IMR-90 (cell line): ENCODE measurements around the gene POLR3B. TPM values are rescaled to one million over a fixed set of nuclear protein-coding genes. Genes with fewer than 3 reads are reported as not detected.

Source experiments
- ATAC-seq: fragments of 200-7000 bp; cut with Tn5 transposase; 2 replicates; pipeline ENCODE4 v1.9.1; 2020; ENCODE audit warnings: low read depth, mild to moderate bottlenecking, moderate library complexity
- Bru-seq: library from RNA; stranded (reverse); fragments of 400-500 nt; gene quantifications from one replicate; lab custom pipeline; 2021; lab: Mats Ljungman, UMichigan
- BruChase-seq, 2 experiments: library from RNA; stranded (reverse); fragments of 400-500 nt; gene quantifications; one replicate each; lab custom pipeline; 2021; lab: Mats Ljungman, UMichigan
- BruUV-seq: library from RNA; stranded (reverse); fragments of 400-500 nt; replicated peaks from 2 replicates; lab custom pipeline; 2021; lab: Mats Ljungman, UMichigan
- CTCF ChIA-PET: fragments of 300-600 bp; formaldehyde crosslinking; extraction: SDS; loops from one replicate; lab custom pipeline; 2021; ENCODE audit warnings: antibody characterized with exemption; lab: Yijun Ruan, JAX
- POLR2A ChIA-PET: fragments of 300-600 bp; sonication (Branson Sonifier 250); formaldehyde crosslinking; loops from one replicate; lab custom pipeline; 2022; ENCODE audit warnings: antibody characterized with exemption; ENCODE audit not compliant: unreplicated experiment; lab: Charles Lee
- DNase-seq: peaks from one replicate; pipeline ENCODE4 v3.0.0; 2013
- H2AFZ ChIP-seq: replicated peaks from 2 replicates; pipeline ENCODE3; 2013; ENCODE audit warnings: low read length, mild to moderate bottlenecking; ENCODE audit not compliant: poor library complexity
- H2AK5ac ChIP-seq: 2 replicates; pipeline ENCODE4 v1.6.1; 2013; ENCODE audit warnings: low read depth, low read length, inconsistent platforms
- H2AK9ac ChIP-seq: replicated peaks from 2 replicates; pipeline ENCODE3; 2013; ENCODE audit warnings: mild to moderate bottlenecking, low read depth, low read length, moderate library complexity; ENCODE audit not compliant: poor library complexity
- H2BK120ac ChIP-seq: 2 replicates; pipeline ENCODE4 v1.6.1; 2013; ENCODE audit warnings: low read depth, low read length, inconsistent platforms
- H2BK15ac ChIP-seq: 3 replicates; pipeline ENCODE4 v1.6.1; 2013; ENCODE audit warnings: low read depth, low read length, inconsistent platforms
- H2BK20ac ChIP-seq: 2 replicates; pipeline ENCODE4 v1.6.1; 2013; ENCODE audit warnings: low read depth, mild to moderate bottlenecking, inconsistent platforms, low read length, moderate library complexity
- H2BK5ac ChIP-seq: 2 replicates; pipeline ENCODE4 v1.6.1; 2013; ENCODE audit warnings: mild to moderate bottlenecking, low read depth, low read length, inconsistent platforms; ENCODE audit not compliant: poor library complexity, severe bottlenecking
- H3K14ac ChIP-seq: replicated peaks from 2 replicates; pipeline ENCODE4 v1.6.1; 2013; ENCODE audit warnings: low read depth, low read length, inconsistent platforms
- H3K18ac ChIP-seq: 2 replicates; pipeline ENCODE4 v1.6.1; 2013; ENCODE audit warnings: low read depth, low read length, control low read depth
- H3K23ac ChIP-seq: 2 replicates; pipeline ENCODE4 v1.6.1; 2013; ENCODE audit warnings: low read depth, low read length, inconsistent platforms
- H3K27ac ChIP-seq: 2 replicates; pipeline ENCODE4 v1.5.1; 2013; ENCODE audit warnings: mild to moderate bottlenecking, control low read depth, low read length; ENCODE audit not compliant: insufficient read depth
- H3K27me3 ChIP-seq: 2 replicates; pipeline ENCODE4 v1.6.1; 2013; ENCODE audit warnings: low read length; ENCODE audit not compliant: control insufficient read depth, insufficient read depth
- H3K36me3 ChIP-seq: 2 replicates; pipeline ENCODE4 v1.6.1; 2013; ENCODE audit warnings: low read length, mixed read lengths; ENCODE audit not compliant: control insufficient read depth, insufficient read depth
- H3K4ac ChIP-seq: 2 replicates; pipeline ENCODE4 v1.6.1; 2013; ENCODE audit warnings: low read depth, low read length, inconsistent platforms
- H3K4me1 ChIP-seq: 2 replicates; pipeline ENCODE4 v1.6.1; 2013; ENCODE audit warnings: low read length, mixed read lengths; ENCODE audit not compliant: control insufficient read depth, insufficient read depth
- H3K4me2 ChIP-seq: 2 replicates; pipeline ENCODE4 v1.6.1; 2013; ENCODE audit warnings: low read depth, mild to moderate bottlenecking, control low read depth, low read length, moderate library complexity
- H3K4me3 ChIP-seq: 2 replicates; pipeline ENCODE4 v1.5.1; 2013; ENCODE audit warnings: low read depth, mild to moderate bottlenecking, control low read depth, low read length, moderate library complexity; ENCODE audit not compliant: insufficient read depth
- H3K56ac ChIP-seq: 2 replicates; pipeline ENCODE4 v1.6.1; 2013; ENCODE audit warnings: low read length, inconsistent platforms; ENCODE audit not compliant: insufficient read depth; ENCODE audit errors: extremely low read depth
- H3K79me1 ChIP-seq, 2 experiments: 2 replicates each; pipeline ENCODE4 v1.6.1; 2013; ENCODE audit warnings: low read length in 2 of 2, inconsistent platforms in 1 of 2, low read depth in 1 of 2
- H3K9ac ChIP-seq: 2 replicates; pipeline ENCODE4 v1.6.1; 2013; ENCODE audit warnings: low read depth, low read length, control low read depth
- H3K9me1 ChIP-seq: 2 replicates; pipeline ENCODE4 v1.6.1; 2013; ENCODE audit warnings: low read length, inconsistent platforms; ENCODE audit not compliant: insufficient read depth
- H3K9me3 ChIP-seq: 2 replicates; pipeline ENCODE4 v1.6.1; 2013; ENCODE audit warnings: low read length; ENCODE audit not compliant: control insufficient read depth, insufficient read depth
- H4K20me1 ChIP-seq: 2 replicates; pipeline ENCODE4 v1.6.1; 2013; ENCODE audit warnings: low read length, inconsistent platforms; ENCODE audit not compliant: insufficient read depth
- H4K5ac ChIP-seq: 2 replicates; pipeline ENCODE4 v1.6.1; 2013; ENCODE audit warnings: mild to moderate bottlenecking, low read depth, low read length, control low read depth
- H4K8ac ChIP-seq, 2 experiments: 2 replicates each; pipeline ENCODE4 v1.6.1; 2013; ENCODE audit warnings: low read depth in 2 of 2, low read length in 2 of 2, control low read depth in 1 of 2, inconsistent platforms in 1 of 2
- H4K91ac ChIP-seq: 2 replicates; pipeline ENCODE4 v1.6.1; 2013; ENCODE audit warnings: low read depth, low read length, inconsistent platforms; ENCODE audit not compliant: insufficient read depth
- CEBPB ChIP-seq: IDR thresholded peaks from 2 replicates; pipeline ENCODE4 v1.6.1; 2012; ENCODE audit warnings: low read depth, low read length, improper control_type of control experiment
- FOS ChIP-seq: fragments of 150-350 bp; IDR thresholded peaks from 2 replicates; pipeline ENCODE4 v1.6.1; 2016; ENCODE audit warnings: low read depth, low read length
- MAFK ChIP-seq: IDR thresholded peaks from 2 replicates; pipeline ENCODE4 v1.6.1; 2012; ENCODE audit warnings: low read depth, low read length, improper control_type of control experiment
- MAZ ChIP-seq: IDR thresholded peaks from 2 replicates; pipeline ENCODE4 v1.6.1; 2012; ENCODE audit warnings: low read depth, mild to moderate bottlenecking, low read length, improper control_type of control experiment, moderate library complexity, borderline replicate concordance
- MXI1 ChIP-seq: IDR thresholded peaks from 2 replicates; pipeline ENCODE4 v1.6.1; 2012; ENCODE audit warnings: low read depth, mild to moderate bottlenecking, low read length, moderate library complexity, borderline replicate concordance
- POLR2A ChIP-seq: IDR thresholded peaks from 2 replicates; pipeline ENCODE4 v1.6.1; 2012; ENCODE audit warnings: mild to moderate bottlenecking, low read depth, low read length
- RAD21 ChIP-seq: IDR thresholded peaks from 2 replicates; pipeline ENCODE4 v1.6.1; 2012; ENCODE audit warnings: low read length, improper control_type of control experiment
- RCOR1 ChIP-seq: IDR thresholded peaks from 2 replicates; pipeline ENCODE4 v1.6.1; 2012; ENCODE audit warnings: mild to moderate bottlenecking, low read length, improper control_type of control experiment; ENCODE audit not compliant: insufficient replicate concordance
- RFX5 ChIP-seq: IDR thresholded peaks from 2 replicates; pipeline ENCODE4 v1.8.0; 2012; ENCODE audit warnings: low read depth, mild to moderate bottlenecking, low read length, moderate library complexity
- WGBS, 2 experiments: methylation state at CpG; one replicate each; pipeline versions ENCODE4 v1.1.5 to v1.1.7; 2013; ENCODE audit warnings: missing lambda C conversion rate in 2 of 2; ENCODE audit not compliant: insufficient read length in 1 of 2; ENCODE audit errors: extremely low coverage in 2 of 2; 5-methylcytosine and 5-hydroxymethylcytosine counted together
- dilution Hi-C: fragments of 300-500 bp; cut with HindIII; formaldehyde crosslinking; loops from one replicate; pipeline ENCODE4 v1.14.3; 2018; ENCODE audit warnings: low sequenced_read_pairs; ENCODE audit not compliant: unreplicated experiment
- in situ Hi-C: fragments of 300-500 bp; cut with MboI; formaldehyde crosslinking; loops from 3 replicates; pipeline ENCODE4 v1.14.3; 2019; ENCODE audit warnings: low sequenced_read_pairs, inconsistent platforms, mixed read lengths
- intact Hi-C: fragments of 100-400 bp; cut with micrococcal nuclease; formaldehyde crosslinking; loops from 2 replicates; pipeline ENCODE4 v1.10.0; 2022
- long read RNA-seq: library from polyadenylated mRNA; unstranded; transcript quantifications from one replicate; pipeline ENCODE4 v2.0.0, GENCODE V29; 2021; ENCODE audit not compliant: unreplicated experiment
- polyA plus RNA-seq, 3 experiments: library from polyadenylated mRNA; depleted of rRNA; stranded (reverse); fragments of >200 nt; gene quantifications; 2 replicates each; pipeline ENCODE4 v1.2.3, GENCODE V29; 2012; ENCODE audit warnings: low replicate concordance in 1 of 3
- total RNA-seq: library from RNA; depleted of rRNA; stranded (reverse); fragments of >200 nt; gene quantifications from 2 replicates; pipeline ENCODE4 v1.2.3, GENCODE V29; 2012; rRNA removed
- TF ChIP-seq, protein P1 (sequence below): fragments of 150-350 bp; IDR thresholded peaks from 2 replicates; pipeline ENCODE4 v1.6.1; 2016; ENCODE audit warnings: low read depth, mild to moderate bottlenecking, low read length, moderate library complexity, borderline replicate concordance
- TF ChIP-seq, protein P2 (sequence below): conservative IDR thresholded peaks from 2 replicates; pipeline ENCODE4 v1.5.1; 2012; ENCODE audit warnings: mild to moderate bottlenecking, low read depth, low read length, improper control_type of control experiment

POLR3B gene
- total RNA-seq (15.4 and 20.0 TPM in 2 replicates), polyA plus RNA-seq (2012; rRNA removed) (6.4 and 6.9 TPM in 2 replicates), Bru-seq, nascent RNA (percentile 74 among the genes with signal in this experiment), BruChase-seq, experiment 1, labeled RNA remaining after a 6-hour chase (percentile 54 among the genes with signal in this experiment), BruChase-seq, experiment 2, labeled RNA remaining after a 2-hour chase (percentile 56 among the genes with signal in this experiment)
- polyA plus RNA-seq (2012; cell fraction: cytosol; rRNA removed): 2.2 and 2.8 TPM in 2 replicates
- 1.5 and 5.6 TPM in 2 replicates for polyA plus RNA-seq (2012; cell fraction: nucleus; rRNA removed; ENCODE audit: low replicate concordance)
- long read RNA-seq, full-length matches to known transcripts: 17 of 19 reads
- long read RNA-seq, partial matches to known transcripts: 1 of 19 reads
- long read RNA-seq, other reads (novel, unspliced or antisense): 1 of 19 reads

DNA sequence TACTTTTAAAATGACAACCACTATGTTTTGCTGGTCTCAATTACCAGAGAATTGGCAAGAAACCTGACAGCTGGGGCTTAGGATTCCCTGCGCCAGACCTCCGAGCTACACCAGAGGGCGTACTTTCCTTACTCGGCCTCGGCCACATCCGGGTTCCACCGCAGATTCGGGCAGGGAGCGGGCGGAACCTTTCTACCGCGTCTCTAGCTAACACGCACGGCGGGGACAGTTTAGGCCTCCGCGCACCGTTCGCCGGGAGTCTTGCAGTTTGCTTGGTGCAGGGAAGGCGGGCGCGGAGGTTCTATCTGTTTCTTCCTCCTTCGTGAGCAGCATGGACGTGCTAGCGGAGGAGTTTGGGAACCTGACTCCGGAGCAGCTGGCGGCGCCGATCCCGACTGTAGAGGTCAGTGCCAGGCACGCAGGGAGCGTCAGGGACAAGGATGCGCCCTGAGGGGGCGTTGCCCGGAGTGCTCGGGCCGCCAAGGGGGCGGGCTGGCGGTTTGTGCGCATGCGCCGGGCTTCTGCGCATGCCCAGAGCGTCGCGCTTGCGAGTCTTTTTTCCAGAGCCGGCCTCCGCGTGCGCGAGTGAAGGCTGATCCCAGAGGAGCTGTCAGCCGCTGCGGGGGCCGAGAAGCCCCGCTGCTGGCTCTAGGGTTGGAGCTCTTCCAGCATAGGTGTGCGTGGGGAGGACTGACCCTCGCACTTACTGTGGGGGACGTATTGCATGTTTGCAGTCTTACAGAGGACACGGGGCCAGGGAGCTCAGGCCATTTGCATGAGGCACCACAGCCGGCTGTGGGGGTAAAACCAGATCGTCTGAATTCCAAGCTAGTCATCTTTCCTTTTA, at the start of gene POLR3B:
POLR3B (plus strand) TSS at position 200 of the 847 bp plus-strand sequence; CDS start at position 332, 132 bp downstream.
- in situ Hi-C loops (loop anchor here (25.0 kb wide), 1 partner anchor 945 kb away; no protein-coding TSS in a partner anchor), dilution Hi-C loops (no loop called here), intact Hi-C loops (loop anchor here (1.0 to 10.0 kb wide), 7 partner anchors 109 to 933 kb away; partner anchors contain the start of genes CKAP4 and RIC8B)
- ChIA-PET POLR2A (interaction anchor here (0.6 to 1.4 kb wide), 4 partner anchors 11 to 185 kb away, joined by 3 read pairs; no protein-coding TSS in a partner anchor), CTCF (interaction anchor here (0.6 to 2.4 kb wide), 14 partner anchors 10 to 562 kb away, joined by 3 to 12 read pairs (median 3); no protein-coding TSS in a partner anchor)
- peak within 1 kb of the TSS; percentile 85 for H3K18ac ChIP-seq
- H2BK5ac ChIP-seq: peak within 1 kb of the TSS; percentile 97
- H4K20me1 ChIP-seq: no peaks in the 10 kb centered on the region
- H3K14ac ChIP-seq: peak within 1 kb of the TSS; percentile 93
- H4K91ac ChIP-seq: peak within 1 kb of the TSS; percentile 92
- peak within 1 kb of the TSS; percentile 83 for H2BK120ac ChIP-seq
- 1% methylated on average over 39 of the region's 63 CpGs; no CpG with 5 or more reads in 1 of the 2 experiments for WGBS, 2 experiments
- no peaks in the 10 kb centered on the region for H3K36me3 ChIP-seq
- peak within 1 kb of the TSS; percentile 95 for H3K4ac ChIP-seq
- peak within 1 kb of the TSS; percentile 40; the same call in 1 of the 2 replicates for H2BK20ac ChIP-seq
- H3K23ac ChIP-seq: peak within 1 kb of the TSS; percentile 87
- H2AFZ ChIP-seq: peak within 1 kb of the TSS; percentile 100
- peaks cover 21 to 37% of the 10 kb centered on the region in 2 experiments for H3K79me1 ChIP-seq
- H3K56ac ChIP-seq: peak within 1 kb of the TSS; percentile 84
- H3K9me3 ChIP-seq: no peaks in the 10 kb centered on the region
- ATAC-seq (peak; percentile 90), DNase-seq (peak; percentile 96)
- H3K9ac ChIP-seq: peak within 1 kb of the TSS; percentile 85
- H3K9me1 ChIP-seq: peaks cover 4% of the 10 kb centered on the region; the same call in 1 of the 2 replicates
- peak within 1 kb of the TSS; percentile 92 for H4K5ac ChIP-seq
- H3K27me3 ChIP-seq: no peaks in the 10 kb centered on the region
- H3K27ac ChIP-seq: peak within 1 kb of the TSS; percentile 91
- peak within 1 kb of the TSS; percentile 99 for H2AK9ac ChIP-seq
- H3K4me1 ChIP-seq: peaks cover 3% of the 10 kb centered on the region; the same call in 1 of the 2 replicates
- H2BK15ac ChIP-seq: peak within 1 kb of the TSS; percentile 83; the same call in 2 of the 3 replicates
- peak within 1 kb of the TSS; percentile 87 for H3K4me2 ChIP-seq
- peak within 1 kb of the TSS; percentile 66 for H2AK5ac ChIP-seq
- BruUV-seq: no TSS peak
- peak within 1 kb of the TSS; percentile 71 for H3K4me3 ChIP-seq
- peak within 1 kb of the TSS; percentile 66 to 98 for H4K8ac ChIP-seq
- peak; percentile 59 for TF ChIP-seq POLR2A
- TF ChIP-seq, protein P1, sequence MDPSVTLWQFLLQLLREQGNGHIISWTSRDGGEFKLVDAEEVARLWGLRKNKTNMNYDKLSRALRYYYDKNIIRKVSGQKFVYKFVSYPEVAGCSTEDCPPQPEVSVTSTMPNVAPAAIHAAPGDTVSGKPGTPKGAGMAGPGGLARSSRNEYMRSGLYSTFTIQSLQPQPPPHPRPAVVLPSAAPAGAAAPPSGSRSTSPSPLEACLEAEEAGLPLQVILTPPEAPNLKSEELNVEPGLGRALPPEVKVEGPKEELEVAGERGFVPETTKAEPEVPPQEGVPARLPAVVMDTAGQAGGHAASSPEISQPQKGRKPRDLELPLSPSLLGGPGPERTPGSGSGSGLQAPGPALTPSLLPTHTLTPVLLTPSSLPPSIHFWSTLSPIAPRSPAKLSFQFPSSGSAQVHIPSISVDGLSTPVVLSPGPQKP: no peak
- TF ChIP-seq CEBPB: no peak
- TF ChIP-seq RAD21: peak; percentile 73
- 0 out of 2 replicates have a peak, but pooled peaks have one; percentile 6 for TF ChIP-seq RFX5
- TF ChIP-seq, protein P2, sequence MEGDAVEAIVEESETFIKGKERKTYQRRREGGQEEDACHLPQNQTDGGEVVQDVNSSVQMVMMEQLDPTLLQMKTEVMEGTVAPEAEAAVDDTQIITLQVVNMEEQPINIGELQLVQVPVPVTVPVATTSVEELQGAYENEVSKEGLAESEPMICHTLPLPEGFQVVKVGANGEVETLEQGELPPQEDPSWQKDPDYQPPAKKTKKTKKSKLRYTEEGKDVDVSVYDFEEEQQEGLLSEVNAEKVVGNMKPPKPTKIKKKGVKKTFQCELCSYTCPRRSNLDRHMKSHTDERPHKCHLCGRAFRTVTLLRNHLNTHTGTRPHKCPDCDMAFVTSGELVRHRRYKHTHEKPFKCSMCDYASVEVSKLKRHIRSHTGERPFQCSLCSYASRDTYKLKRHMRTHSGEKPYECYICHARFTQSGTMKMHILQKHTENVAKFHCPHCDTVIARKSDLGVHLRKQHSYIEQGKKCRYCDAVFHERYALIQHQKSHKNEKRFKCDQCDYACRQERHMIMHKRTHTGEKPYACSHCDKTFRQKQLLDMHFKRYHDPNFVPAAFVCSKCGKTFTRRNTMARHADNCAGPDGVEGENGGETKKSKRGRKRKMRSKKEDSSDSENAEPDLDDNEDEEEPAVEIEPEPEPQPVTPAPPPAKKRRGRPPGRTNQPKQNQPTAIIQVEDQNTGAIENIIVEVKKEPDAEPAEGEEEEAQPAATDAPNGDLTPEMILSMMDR: peak; percentile 94
- peak; percentile 80 for TF ChIP-seq MXI1
- no peak for TF ChIP-seq MAFK
- no peak for TF ChIP-seq RCOR1
- TF ChIP-seq FOS: 0 out of 2 replicates have a peak, but pooled peaks have one; percentile 3
- peak; percentile 76; the same call in 1 of the 2 replicates for TF ChIP-seq MAZ
